Upper lobe of right lung (tissue), 1 donor: ENCODE results near the gene OR56A4. TPM values are rescaled to one million over a fixed set of nuclear protein-coding genes. Genes with fewer than 3 reads are reported as not detected.

Experiments used
- ATAC-seq: fragments of 200-7000 bp; cut with Tn5 transposase; one replicate; pipeline ENCODE4 v1.9.1; 2020; ENCODE audit warnings: mild to moderate bottlenecking, moderate library complexity
- DNase-seq: peaks from one replicate; pipeline ENCODE4 v3.0.0-alpha.2; 2020
- H3K27ac ChIP-seq: fragments of 200-600 bp; one replicate; pipeline ENCODE4 v1.8.0; 2022
- H3K27me3 ChIP-seq: fragments of 200-600 bp; one replicate; pipeline ENCODE4 v1.8.0; 2022; ENCODE audit warnings: mild to moderate bottlenecking
- H3K36me3 ChIP-seq: fragments of 200-600 bp; one replicate; pipeline ENCODE4 v1.8.0; 2022
- H3K4me1 ChIP-seq: fragments of 200-600 bp; one replicate; pipeline ENCODE4 v1.8.0; 2022
- H3K4me3 ChIP-seq: fragments of 200-600 bp; one replicate; pipeline ENCODE4 v1.8.0; 2022; ENCODE audit warnings: mild to moderate bottlenecking
- H3K9me3 ChIP-seq: fragments of 200-600 bp; one replicate; pipeline ENCODE4 v1.8.0; 2022
- intact Hi-C: fragments of 100-400 bp; cut with DNase I; formaldehyde crosslinking; loops from one replicate; pipeline ENCODE4 v1.11.0; 2022
- long read RNA-seq: library from polyadenylated mRNA; unstranded; transcript quantifications from one replicate; pipeline ENCODE4 v2.0.0, GENCODE V29; 2021
- total RNA-seq: library from RNA; stranded (reverse); fragmentation: NEBNext Ultra II Directional; extraction: Animal tissue kit (Norgen Biotek cat#: 25700); gene quantifications from one replicate; pipeline ENCODE4 v1.2.1, GENCODE V29; 2021
- TF ChIP-seq, protein P1 (sequence below): fragments of 200-600 bp; IDR thresholded peaks from one replicate; pipeline ENCODE4 v1.8.0; 2022; ENCODE audit warnings: antibody characterized with exemption
- donor health status: DM: no; HTN: yes; CAD: no; lungs with severe emphysema.

OR56A4 gene
- total RNA-seq, result not detected
- long read RNA-seq, result 0 reads

GRCh38 chr11:6006846-6007245, at the start of gene OR56A4:
TSS of gene OR56A4 (minus strand) at chr11:6006946. CDS start at chr11:6002992, 3,954 bp downstream.
- H3K27ac ChIP-seq, result no peak within 1 kb of the TSS
- TF ChIP-seq, protein P1, sequence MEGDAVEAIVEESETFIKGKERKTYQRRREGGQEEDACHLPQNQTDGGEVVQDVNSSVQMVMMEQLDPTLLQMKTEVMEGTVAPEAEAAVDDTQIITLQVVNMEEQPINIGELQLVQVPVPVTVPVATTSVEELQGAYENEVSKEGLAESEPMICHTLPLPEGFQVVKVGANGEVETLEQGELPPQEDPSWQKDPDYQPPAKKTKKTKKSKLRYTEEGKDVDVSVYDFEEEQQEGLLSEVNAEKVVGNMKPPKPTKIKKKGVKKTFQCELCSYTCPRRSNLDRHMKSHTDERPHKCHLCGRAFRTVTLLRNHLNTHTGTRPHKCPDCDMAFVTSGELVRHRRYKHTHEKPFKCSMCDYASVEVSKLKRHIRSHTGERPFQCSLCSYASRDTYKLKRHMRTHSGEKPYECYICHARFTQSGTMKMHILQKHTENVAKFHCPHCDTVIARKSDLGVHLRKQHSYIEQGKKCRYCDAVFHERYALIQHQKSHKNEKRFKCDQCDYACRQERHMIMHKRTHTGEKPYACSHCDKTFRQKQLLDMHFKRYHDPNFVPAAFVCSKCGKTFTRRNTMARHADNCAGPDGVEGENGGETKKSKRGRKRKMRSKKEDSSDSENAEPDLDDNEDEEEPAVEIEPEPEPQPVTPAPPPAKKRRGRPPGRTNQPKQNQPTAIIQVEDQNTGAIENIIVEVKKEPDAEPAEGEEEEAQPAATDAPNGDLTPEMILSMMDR, result no peak
- H3K36me3 ChIP-seq, result no peaks in the 10 kb centered on the region
- DNase-seq, result no peak
- no peaks in the 10 kb centered on the region for H3K4me1 ChIP-seq
- no peaks in the 10 kb centered on the region for H3K27me3 ChIP-seq
- H3K9me3 ChIP-seq, result no peaks in the 10 kb centered on the region
- no peak within 1 kb of the TSS for H3K4me3 ChIP-seq
- ATAC-seq, result no peak
- intact Hi-C loops, result no loop called here

- ATAC-seq, result no peak
- intact Hi-C loops, result no loop called here
- Histone ChIP-seq H3K27me3 (peaks cover 16% of the 10 kb centered on the region), H3K9me3 (no peaks in the 10 kb centered on the region), H3K4me3 (no peak overlapping the region), H3K27ac (no peak overlapping the region), H3K4me1 (no peaks in the 10 kb centered on the region), H3K36me3 (no peaks in the 10 kb centered on the region)
- no peak for DNase-seq
- TF ChIP-seq, protein P1, result no peak
These were observed 48.8 kb upstream of the OR56A4 start for GRCh38 chr11:6055569-6055968.

DNA sequence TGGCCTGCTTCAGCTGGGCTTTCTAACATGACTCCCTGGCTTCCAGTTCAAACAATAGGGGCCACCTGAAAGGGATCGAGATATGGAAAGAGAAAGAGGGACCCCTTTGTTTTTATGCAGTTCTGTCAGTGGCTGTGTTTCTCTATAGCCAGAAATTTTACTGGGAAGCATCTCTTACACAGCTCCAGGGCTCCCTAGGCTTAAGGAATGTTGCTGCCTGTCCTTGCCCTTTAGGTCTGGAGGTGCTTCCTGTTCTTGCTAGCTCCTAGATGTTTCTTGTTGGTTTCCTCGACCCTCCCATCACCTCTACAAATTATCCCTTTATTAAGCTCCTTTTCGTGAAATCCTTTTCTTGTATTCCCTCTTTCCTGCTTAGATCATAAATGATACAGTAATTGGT, 45.6 kb upstream of the OR56A4 start:
- TF ChIP-seq, protein P1, result no peak
- H3K27ac ChIP-seq, result no peak overlapping the region
- intact Hi-C loops, result no loop called here
- H3K9me3 ChIP-seq, result no peaks in the 10 kb centered on the region
- DNase-seq (no peak), ATAC-seq (no peak)
- no peaks in the 10 kb centered on the region for H3K36me3 ChIP-seq
- peaks cover 16% of the 10 kb centered on the region for H3K27me3 ChIP-seq
- H3K4me3 ChIP-seq, result no peak overlapping the region
- no peaks in the 10 kb centered on the region for H3K4me1 ChIP-seq

- Histone ChIP-seq H3K36me3 (no peaks in the 10 kb centered on the region), H3K4me3 (no peak overlapping the region), H3K9me3 (no peaks in the 10 kb centered on the region), H3K27ac (no peak overlapping the region), H3K27me3 (no peaks in the 10 kb centered on the region), H3K4me1 (no peaks in the 10 kb centered on the region)
- no peak for ATAC-seq
- no peak for DNase-seq
- TF ChIP-seq, protein P1, result no peak
- intact Hi-C loops, result no loop called here
These were observed 34.1 kb upstream of the OR56A4 start for GRCh38 chr11:6040874-6041273.

GRCh38 chr11:6030708-6031405, 24.1 kb upstream of the OR56A4 start, which contains the start of gene OR56A1:
TSS of gene OR56A1 (minus strand) at chr11:6030758. CDS start at chr11:6027692, 3,066 bp downstream.
- intact Hi-C loops, result no loop called here
- Histone ChIP-seq H3K4me1 (no peaks in the 10 kb centered on the region), H3K9me3 (no peaks in the 10 kb centered on the region), H3K4me3 (no peak within 1 kb of the TSS), H3K36me3 (no peaks in the 10 kb centered on the region), H3K27me3 (no peaks in the 10 kb centered on the region), H3K27ac (no peak within 1 kb of the TSS)
- DNase-seq, result no peak
- no peak for ATAC-seq
- TF ChIP-seq, protein P1, result no peak
